DOHH2 (cell line): ENCODE measurements around the gene GHDC.

Experiments
- H3F3A ChIP-seq: fragments of 200-600 bp; sonication (generic), shearing (Covaris generic); 2 replicates; pipeline ENCODE4 v1.6.0; 2016; ENCODE audit warnings: antibody characterized with exemption, mild to moderate bottlenecking; ENCODE audit not compliant: control insufficient read depth, insufficient read depth
- H3K27ac ChIP-seq: fragments of 200-600 bp; sonication (generic); 2 replicates; pipeline ENCODE4 v1.5.1; 2014; ENCODE audit warnings: low read depth, mild to moderate bottlenecking, low read length, moderate library complexity
- H3K27me3 ChIP-seq: fragments of 200-600 bp; sonication (generic); 2 replicates; pipeline ENCODE4 v1.6.1; 2014; ENCODE audit warnings: mild to moderate bottlenecking, low read length, mixed read lengths; ENCODE audit not compliant: control insufficient read depth
- H3K36me3 ChIP-seq: fragments of 200-600 bp; sonication (generic); 2 replicates; pipeline ENCODE4 v1.6.1; 2014; ENCODE audit warnings: mild to moderate bottlenecking, low read length, moderate library complexity, mixed read lengths; ENCODE audit not compliant: control insufficient read depth
- H3K4me1 ChIP-seq: fragments of 200-600 bp; sonication (generic); 2 replicates; pipeline ENCODE4 v1.6.1; 2014; ENCODE audit warnings: mild to moderate bottlenecking, low read length, mixed read lengths; ENCODE audit not compliant: control insufficient read depth
- H3K4me2 ChIP-seq: fragments of 200-600 bp; sonication (generic); 2 replicates; pipeline ENCODE4 v1.6.0; 2014; ENCODE audit warnings: mild to moderate bottlenecking, low read length, moderate library complexity
- H3K4me3 ChIP-seq: fragments of 200-600 bp; sonication (generic); 2 replicates; pipeline ENCODE4 v1.5.1; 2014; ENCODE audit warnings: mild to moderate bottlenecking, low read length, mixed read lengths
- H3K79me2 ChIP-seq: fragments of 200-600 bp; sonication (generic); 2 replicates; pipeline ENCODE4 v1.6.1; 2014; ENCODE audit warnings: mild to moderate bottlenecking, low read length, mixed read lengths; ENCODE audit not compliant: control insufficient read depth
- H3K9me2 ChIP-seq: fragments of 200-600 bp; sonication (generic); replicated peaks from 2 replicates; pipeline ENCODE4 v1.6.1; 2014; ENCODE audit warnings: mild to moderate bottlenecking, low read length, mixed read lengths; ENCODE audit not compliant: control insufficient read depth
- H3K9me3 ChIP-seq: fragments of 200-600 bp; sonication (generic); 2 replicates; pipeline ENCODE4 v1.6.1; 2014; ENCODE audit warnings: antibody characterized with exemption, low read length, mixed read lengths; ENCODE audit not compliant: control insufficient read depth, insufficient read depth
- H4K20me1 ChIP-seq: fragments of 200-600 bp; sonication (generic); 2 replicates; pipeline ENCODE4 v1.6.0; 2014; ENCODE audit warnings: low read depth, mild to moderate bottlenecking, antibody characterized with exemption, low read length, moderate library complexity; ENCODE audit not compliant: control insufficient read depth, insufficient read depth
- CTCF ChIP-seq: fragments of 200-600 bp; sonication (generic); IDR thresholded peaks from one replicate; pipeline ENCODE4 v1.5.1; 2014; ENCODE audit warnings: antibody characterized with exemption, mild to moderate bottlenecking, low read depth, low read length; ENCODE audit not compliant: poor library complexity, severe bottlenecking
- EZH2phosphoT487 ChIP-seq: fragments of 200-600 bp; sonication (generic); IDR thresholded peaks from 2 replicates; pipeline ENCODE4 v1.6.1; 2017; ENCODE audit warnings: borderline replicate concordance, mild to moderate bottlenecking, antibody characterized with exemption, low read length, moderate library complexity, mixed read lengths

GHDC gene

GRCh38 chr17:42233156-42233555, 38.9 kb upstream of the GHDC start:
- H3F3A ChIP-seq: 0 out of 2 replicates have a peak, but pooled peaks cover 2% of the 10 kb centered on the region
- H3K9me2 ChIP-seq: no peaks in the 10 kb centered on the region
- H4K20me1 ChIP-seq: 0 out of 2 replicates have a peak, but pooled peaks cover 5% of the 10 kb centered on the region
- no peak overlapping the region for H3K4me3 ChIP-seq
- peaks cover 27% of the 10 kb centered on the region for H3K4me1 ChIP-seq
- H3K27me3 ChIP-seq: no peaks in the 10 kb centered on the region
- no peak overlapping the region for H3K27ac ChIP-seq
- H3K4me2 ChIP-seq: no peak overlapping the region
- TF ChIP-seq EZH2phosphoT487 (no peak), CTCF (no peak)
- peaks cover 50% of the 10 kb centered on the region for H3K79me2 ChIP-seq
- H3K36me3 ChIP-seq: no peaks in the 10 kb centered on the region
- no peaks in the 10 kb centered on the region for H3K9me3 ChIP-seq

- Histone ChIP-seq H3F3A (no peaks in the 10 kb centered on the region), H3K79me2 (peaks cover 21% of the 10 kb centered on the region), H4K20me1 (no peaks in the 10 kb centered on the region), H3K9me3 (no peaks in the 10 kb centered on the region), H3K4me1 (peaks cover 27% of the 10 kb centered on the region), H3K36me3 (peaks cover 6% of the 10 kb centered on the region), H3K9me2 (no peaks in the 10 kb centered on the region), H3K4me3 (no peak overlapping the region), H3K27me3 (no peaks in the 10 kb centered on the region), H3K4me2 (no peak overlapping the region), H3K27ac (no peak overlapping the region)
- no peak for TF ChIP-seq EZH2phosphoT487
- no peak for TF ChIP-seq CTCF
These were observed 35.9 kb upstream of the GHDC start for GRCh38 chr17:42230225-42230624.

GRCh38 chr17:42227849-42228700, 33.8 kb upstream of the GHDC start:
- Histone ChIP-seq H3K27me3 (no peaks in the 10 kb centered on the region), H3K9me3 (no peaks in the 10 kb centered on the region), H4K20me1 (no peaks in the 10 kb centered on the region), H3K27ac (no peak overlapping the region), H3K9me2 (no peaks in the 10 kb centered on the region), H3K4me2 (no peak overlapping the region), H3K4me1 (peaks cover 12% of the 10 kb centered on the region), H3K4me3 (no peak overlapping the region), H3K79me2 (peaks cover 2% of the 10 kb centered on the region), H3K36me3 (peaks cover 17% of the 10 kb centered on the region), H3F3A (no peaks in the 10 kb centered on the region)
- no peak for TF ChIP-seq CTCF
- TF ChIP-seq EZH2phosphoT487: no peak
